H1 (cell line): Measurements from ENCODE around the gene IGLL5. TPM values are rescaled to one million over a fixed set of nuclear protein-coding genes. Genes with fewer than 3 reads are reported as not detected.

ENCODE experiments used
- BACH1 ChIP-seq: IDR thresholded peaks from 2 replicates; pipeline ENCODE4 v1.6.1; 2012; ENCODE audit warnings: low read length, improper control_type of control experiment
- CHD1 ChIP-seq: IDR thresholded peaks from 2 replicates; pipeline ENCODE4 v1.6.1; 2012; ENCODE audit warnings: low read depth, low read length, improper control_type of control experiment
- CHD2 ChIP-seq: IDR thresholded peaks from 2 replicates; pipeline ENCODE4 v1.6.1; 2012; ENCODE audit warnings: low read length, improper control_type of control experiment
- CHD7 ChIP-seq: fragments of 300-600 bp; sonication (generic); IDR thresholded peaks from 2 replicates; pipeline ENCODE4 v1.7.1; 2012; ENCODE audit warnings: low read length, moderate library complexity, mild to moderate bottlenecking, inconsistent platforms; ENCODE audit not compliant: insufficient replicate concordance
- EP300 ChIP-seq, 2 experiments: IDR thresholded peaks; 1 replicate in 1 of 2; 2 replicates in 1 of 2; pipeline ENCODE4 v1.6.1; 2011 to 2012; ENCODE audit warnings: low read depth in 2 of 2, low read length in 2 of 2, mild to moderate bottlenecking in 2 of 2, borderline replicate concordance in 1 of 2, inconsistent platforms in 1 of 2, moderate library complexity in 1 of 2
- KDM1A ChIP-seq: fragments of 200-600, 300-600 bp; sonication (generic); IDR thresholded peaks from 2 replicates; pipeline ENCODE4 v1.7.1; 2016; ENCODE audit warnings: mild to moderate bottlenecking, low read length, borderline replicate concordance
- KDM4A ChIP-seq: IDR thresholded peaks from one replicate; pipeline ENCODE4 v1.7.1; 2012; ENCODE audit warnings: low read depth, mild to moderate bottlenecking, moderate library complexity, low read length, inconsistent platforms; ENCODE audit not compliant: severe bottlenecking
- KDM5A ChIP-seq: fragments of 200-600 bp; IDR thresholded peaks from 2 replicates; pipeline ENCODE4 v1.7.1; 2012; ENCODE audit warnings: mild to moderate bottlenecking, low read length, inconsistent platforms, mixed read lengths
- NRF1 ChIP-seq: IDR thresholded peaks from 2 replicates; pipeline ENCODE4 v1.6.1; 2011; ENCODE audit warnings: mild to moderate bottlenecking, low read depth, low read length, improper control_type of control experiment
- POU5F1 ChIP-seq: IDR thresholded peaks from 2 replicates; pipeline ENCODE4 v1.6.1; 2011; ENCODE audit warnings: low read depth, mild to moderate bottlenecking, low read length, moderate library complexity
- SP2 ChIP-seq: IDR thresholded peaks from 2 replicates; pipeline ENCODE4 v1.6.1; 2012; ENCODE audit warnings: mild to moderate bottlenecking, low read length, inconsistent platforms
- polyA plus RNA-seq, 7 experiments: library from polyadenylated mRNA; depleted of rRNA in 3 of 7; stranded (reverse) in 5 of 7; unstranded in 2 of 7; fragments of >200 nt in 5 of 7; fragments of 200-250 nt in 2 of 7; gene quantifications; 1 replicate in 5 of 7; 2 replicates in 1 of 7; 4 replicates in 1 of 7; pipeline versions ENCODE4 v1.2.1 to v1.2.3, GENCODE V29; 2011 to 2013; ENCODE audit warnings: missing spikeins in 2 of 7, mixed read lengths in 2 of 7
- total RNA-seq: library from RNA; stranded (reverse); fragmentation: NEBNext Ultra II Directional; extraction: Animal tissue kit (Norgen Biotek cat#: 25700); gene quantifications from 2 replicates; pipeline ENCODE4 v1.2.1, GENCODE V29; 2021

The IGLL5 gene
- total and polyA plus RNA-seq, 2 of the 8 experiments (the other 6 are each of a cell fraction or from before 2014, with no cell fraction given), result not detected

- TF ChIP-seq CHD7 (no peak), BACH1 (no peak), POU5F1 (no peak), EP300 (IDR thresholded peaks at IDR 0.05; ENCODE audit: borderline replicate concordance in 1 of 2, low read depth in 2 of 2, low read length in 2 of 2) (no peak), CHD2 (no peak), NRF1 (no peak), CHD1 (no peak), SP2 (no peak), KDM4A (no peak), KDM5A (no peak), KDM1A (no peak)
- TF ChIP-seq, all 59 proteins: peak for 0
Observed at GRCh38 chr22:22843848-22844247, 43.8 kb upstream of the IGLL5 start (continued).
